Lower leg skin (tissue), 3 donors: Measurements from ENCODE around the gene C11orf16.

Experiments
- CTCF ChIP-seq, 3 donors: fragments of 450-650 bp; IDR thresholded peaks; one replicate each; pipeline ENCODE4 v1.5.1; 2016; ENCODE audit warnings: antibody characterized with exemption in 3 of 3, mild to moderate bottlenecking in 3 of 3, moderate library complexity in 2 of 3
- POLR2A ChIP-seq, 2 donors: fragments of 450-650 bp; IDR thresholded peaks; one replicate each; pipeline ENCODE4 v1.6.1; 2016 to 2017; ENCODE audit warnings: antibody characterized with exemption in 2 of 2, mild to moderate bottlenecking in 1 of 2, moderate library complexity in 1 of 2

DNA sequence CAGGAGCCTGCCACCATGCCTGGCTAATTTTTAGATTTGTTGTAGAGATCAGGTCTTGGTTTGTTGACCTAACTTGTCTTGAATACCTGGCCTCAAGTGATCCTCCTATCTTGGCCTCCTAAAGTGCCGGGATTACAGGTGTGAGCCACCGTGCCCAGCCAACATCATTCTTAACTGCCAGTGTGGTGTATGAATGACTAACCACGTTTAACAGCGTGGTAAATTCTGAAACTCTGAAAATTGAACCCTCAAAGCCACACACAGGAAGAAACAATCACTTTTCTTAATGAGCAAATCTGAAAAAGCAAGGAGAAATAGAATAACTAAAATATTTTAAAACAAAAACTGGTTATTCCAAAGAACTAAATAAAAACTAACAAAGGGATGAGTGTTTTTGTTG lies 24.1 kb upstream of the C11orf16 start:
- no peak for TF ChIP-seq CTCF (IDR thresholded peaks at IDR 0.05)
- TF ChIP-seq POLR2A (IDR thresholded peaks at IDR 0.05): no peak
